ENCODE results near the gene CATSPERD.

CATSPERD gene

DNA sequence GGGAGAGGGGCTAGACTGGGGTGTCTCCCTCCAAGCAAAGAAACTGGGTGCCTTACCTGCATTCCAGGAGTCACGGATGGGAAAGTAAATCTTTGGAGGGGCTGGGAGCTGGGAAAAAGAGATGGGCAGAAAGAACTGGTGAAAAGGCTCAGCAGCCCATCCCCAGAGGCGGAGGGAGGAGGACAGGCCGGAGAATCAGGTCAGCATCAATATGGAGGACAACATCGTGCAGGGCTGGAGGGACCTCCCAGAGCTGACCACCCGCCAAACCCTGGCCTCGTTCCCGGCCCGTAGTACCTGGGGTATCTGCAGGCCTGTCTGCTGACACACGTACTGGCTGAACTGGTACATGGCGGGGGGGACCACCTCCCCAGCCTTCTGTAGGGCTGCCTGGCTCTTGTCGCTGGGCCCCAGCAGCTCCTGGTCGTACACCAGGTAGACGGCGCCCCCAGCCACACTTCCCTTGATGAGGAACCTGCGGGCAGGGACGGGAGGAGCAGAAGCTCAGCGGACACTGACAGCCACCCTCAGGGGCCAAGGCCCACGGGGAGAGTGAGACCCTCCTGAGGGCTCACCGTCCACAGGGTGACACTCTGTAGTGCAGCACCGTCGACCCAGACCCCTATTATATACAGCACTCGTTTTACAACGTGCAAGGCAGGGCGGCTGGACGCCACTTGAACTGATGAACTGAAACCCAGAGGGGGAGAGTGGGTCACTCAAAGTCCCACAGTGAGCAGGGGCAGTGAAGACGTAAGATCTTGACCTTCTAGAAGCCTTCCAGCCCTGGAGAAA, 41.0 kb upstream of the CATSPERD start:
- H3K27ac ChIP-seq (ENCODE audit: low read length): no peak overlapping the region

DNA sequence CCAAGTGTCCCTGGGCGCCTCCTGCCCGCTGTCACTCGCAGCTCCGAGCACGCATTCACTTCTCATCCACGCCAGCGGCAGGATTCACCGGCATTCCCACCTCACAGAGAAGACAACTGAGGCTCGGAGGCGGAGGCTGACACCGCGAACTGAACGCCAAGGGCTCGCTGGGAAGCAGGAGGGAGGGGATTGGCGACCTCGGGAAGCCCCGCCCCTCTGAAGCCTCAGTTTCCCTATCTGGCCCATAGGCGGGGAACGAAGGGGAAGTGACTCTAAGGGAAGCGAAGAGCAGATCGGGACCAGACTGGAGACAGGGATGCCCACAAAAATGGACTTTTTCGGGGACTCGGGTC, 40.4 kb upstream of the CATSPERD start:
- H3K36me3 ChIP-seq (ENCODE audit: control insufficient read depth, low read depth, low read length): no peaks in the 10 kb centered on the region
- peak overlapping the region; percentile 89 for H3K4me3 ChIP-seq (ENCODE audit: low read length)
- H3K9me3 ChIP-seq (ENCODE audit: control insufficient read depth, low read depth, low read length): no peaks in the 10 kb centered on the region
- no peak overlapping the region for H3K27ac ChIP-seq (ENCODE audit: low read length)
- H3K27me3 ChIP-seq (ENCODE audit: control insufficient read depth, insufficient read depth, low read length): no peaks in the 10 kb centered on the region
- H3K9ac ChIP-seq (ENCODE audit: low read length): peak overlapping the region; percentile 52
- H3K4me1 ChIP-seq (ENCODE audit: control insufficient read depth, low read depth, low read length): no peaks in the 10 kb centered on the region

More for the DNA sequence above, 41.0 kb upstream of the CATSPERD start:
- Histone ChIP-seq H3K9ac (ENCODE audit: low read length) (peak overlapping the region; percentile 52), H3K27me3 (ENCODE audit: control insufficient read depth, insufficient read depth, low read length) (no peaks in the 10 kb centered on the region), H3K36me3 (ENCODE audit: control insufficient read depth, low read depth, low read length) (no peaks in the 10 kb centered on the region), H3K9me3 (ENCODE audit: control insufficient read depth, low read depth, low read length) (no peaks in the 10 kb centered on the region), H3K4me1 (ENCODE audit: control insufficient read depth, low read depth, low read length) (no peaks in the 10 kb centered on the region), H3K4me3 (ENCODE audit: low read length) (peak overlapping the region; percentile 89)

DNA sequence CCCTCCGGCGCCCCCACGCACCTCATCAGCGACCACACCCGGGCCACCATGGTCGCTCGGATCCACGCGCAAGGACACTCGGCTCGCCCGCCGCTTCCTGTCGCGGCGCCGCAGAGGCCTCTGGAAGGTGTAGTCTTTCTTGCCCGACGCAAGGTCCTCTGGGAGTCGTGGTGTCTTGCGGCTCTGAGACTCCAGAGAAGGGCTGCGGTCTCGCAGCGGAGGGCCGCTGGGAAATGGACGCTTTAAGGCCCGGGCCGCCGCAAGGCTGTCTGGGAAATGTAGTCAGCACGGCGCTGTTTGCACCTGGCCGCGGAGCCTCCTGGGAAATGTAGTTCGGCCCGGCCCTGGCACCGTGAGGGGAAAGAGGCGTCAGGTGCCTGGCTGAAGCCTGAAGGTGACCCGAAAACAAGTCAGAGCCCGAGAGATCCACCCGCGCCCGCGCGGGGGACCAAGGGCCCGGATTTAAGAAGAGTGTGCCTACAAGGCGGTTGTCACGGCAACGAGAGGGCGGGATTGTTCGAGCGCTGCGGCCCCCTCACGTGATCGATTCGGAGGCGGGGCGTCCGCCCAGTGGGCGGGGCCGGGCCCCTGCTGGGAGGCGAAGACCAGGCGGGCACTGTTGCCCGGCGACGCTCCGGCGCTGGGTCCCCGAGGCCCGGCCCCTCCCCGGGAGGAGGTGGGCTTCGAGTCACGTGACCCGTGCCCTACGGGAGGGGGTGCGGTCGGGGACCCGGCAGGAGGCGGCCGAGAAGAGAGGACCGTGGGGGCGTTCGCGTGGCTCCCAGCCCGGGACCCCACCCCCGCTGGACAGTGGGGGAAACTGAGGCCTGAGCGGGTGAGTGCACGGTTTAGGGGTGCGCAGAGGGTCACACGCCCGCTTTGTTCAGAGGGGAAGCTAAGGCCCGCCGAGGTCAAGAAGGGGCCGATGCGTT, 39.7 kb upstream of the CATSPERD start, which contains the start of the genes HSD11B1L and MICOS13:
HSD11B1L (plus strand) TSS at position 591 of the 932 bp plus-strand sequence. CDS start 3,806 bp downstream, outside the sequence.
MICOS13 (minus strand) TSS at position 80 of the 932 bp plus-strand sequence; CDS start at position 50, 30 bp downstream.
- Histone ChIP-seq H3K27ac (ENCODE audit: low read length) (peak within 1 kb of the TSS; percentile 59), H3K4me3 (ENCODE audit: low read length) (peak within 1 kb of the TSS; percentile 89), H3K9ac (ENCODE audit: low read length) (peak within 1 kb of the TSS; percentile 52), H3K27me3 (ENCODE audit: control insufficient read depth, insufficient read depth, low read length) (no peaks in the 10 kb centered on the region), H3K9me3 (ENCODE audit: control insufficient read depth, low read depth, low read length) (no peaks in the 10 kb centered on the region), H3K36me3 (ENCODE audit: control insufficient read depth, low read depth, low read length) (no peaks in the 10 kb centered on the region), H3K4me1 (ENCODE audit: control insufficient read depth, low read depth, low read length) (no peaks in the 10 kb centered on the region)

DNA sequence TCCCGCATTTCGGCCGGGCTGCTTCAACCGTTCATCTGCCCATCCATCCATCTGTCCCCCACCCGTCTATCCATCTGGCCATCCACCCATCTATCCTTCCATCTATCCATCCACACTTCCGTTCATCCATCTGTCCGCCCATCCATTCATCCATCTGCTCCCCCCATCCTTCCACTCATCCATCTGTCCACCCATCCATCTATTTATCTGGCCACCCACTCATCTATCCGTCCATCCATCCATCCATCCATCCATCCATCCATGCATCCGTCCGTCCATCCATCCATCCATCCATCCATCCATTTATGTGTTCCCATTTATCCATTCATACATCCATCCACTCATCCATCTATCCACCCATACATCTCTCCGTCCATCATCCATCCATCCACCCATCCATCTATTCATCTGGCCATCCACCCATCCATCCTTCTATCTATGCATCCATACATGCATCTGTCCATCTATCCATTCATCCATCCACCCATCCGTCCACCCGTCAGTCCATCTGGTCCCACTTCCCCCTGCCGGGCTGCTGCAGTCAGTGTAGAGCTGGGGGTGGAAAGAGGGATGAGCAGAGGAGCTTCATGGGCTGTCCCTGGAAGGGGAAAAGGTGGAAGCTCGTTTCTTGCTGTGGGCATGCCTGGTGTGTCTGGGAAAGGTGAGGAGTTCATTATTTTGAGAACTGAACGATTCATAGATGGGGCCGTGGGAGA, 38.9 kb upstream of the CATSPERD start:
- no peaks in the 10 kb centered on the region for H3K4me1 ChIP-seq (ENCODE audit: control insufficient read depth, low read depth, low read length)

DNA sequence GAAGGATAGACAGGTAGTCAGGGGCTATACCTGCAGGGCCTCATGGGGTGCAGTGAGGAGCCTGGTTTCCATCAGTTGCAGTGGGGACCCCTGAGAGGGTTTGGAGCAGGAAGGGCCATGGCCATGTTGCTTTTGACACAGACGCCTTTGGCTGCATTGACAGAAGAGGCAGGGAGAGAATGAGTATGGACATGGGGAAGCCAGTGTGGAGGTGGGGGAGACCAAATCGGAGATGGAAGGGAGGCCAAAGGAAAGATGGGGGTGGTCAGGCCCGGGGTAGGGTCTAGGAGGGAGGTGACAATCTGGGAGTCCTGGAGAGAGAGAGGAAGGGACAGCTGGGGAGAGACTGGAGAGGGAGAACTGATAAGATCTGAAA, 38.3 kb upstream of the CATSPERD start:
- Histone ChIP-seq H3K27ac (ENCODE audit: low read length) (no peak overlapping the region), H3K9me3 (ENCODE audit: control insufficient read depth, low read depth, low read length) (no peaks in the 10 kb centered on the region), H3K36me3 (ENCODE audit: control insufficient read depth, low read depth, low read length) (no peaks in the 10 kb centered on the region), H3K4me3 (ENCODE audit: low read length) (no peak overlapping the region), H3K9ac (ENCODE audit: low read length) (no peak overlapping the region), H3K27me3 (ENCODE audit: control insufficient read depth, insufficient read depth, low read length) (no peaks in the 10 kb centered on the region), H3K4me1 (ENCODE audit: control insufficient read depth, low read depth, low read length) (no peaks in the 10 kb centered on the region)

More for the DNA sequence above, 38.9 kb upstream of the CATSPERD start:
- no peaks in the 10 kb centered on the region for H3K27me3 ChIP-seq (ENCODE audit: control insufficient read depth, insufficient read depth, low read length)
- H3K9ac ChIP-seq (ENCODE audit: low read length): peak overlapping the region; percentile 32
- no peaks in the 10 kb centered on the region for H3K36me3 ChIP-seq (ENCODE audit: control insufficient read depth, low read depth, low read length)
- H3K4me3 ChIP-seq (ENCODE audit: low read length): peak overlapping the region; percentile 89
- H3K9me3 ChIP-seq (ENCODE audit: control insufficient read depth, low read depth, low read length): no peaks in the 10 kb centered on the region
- no peak overlapping the region for H3K27ac ChIP-seq (ENCODE audit: low read length)

DNA sequence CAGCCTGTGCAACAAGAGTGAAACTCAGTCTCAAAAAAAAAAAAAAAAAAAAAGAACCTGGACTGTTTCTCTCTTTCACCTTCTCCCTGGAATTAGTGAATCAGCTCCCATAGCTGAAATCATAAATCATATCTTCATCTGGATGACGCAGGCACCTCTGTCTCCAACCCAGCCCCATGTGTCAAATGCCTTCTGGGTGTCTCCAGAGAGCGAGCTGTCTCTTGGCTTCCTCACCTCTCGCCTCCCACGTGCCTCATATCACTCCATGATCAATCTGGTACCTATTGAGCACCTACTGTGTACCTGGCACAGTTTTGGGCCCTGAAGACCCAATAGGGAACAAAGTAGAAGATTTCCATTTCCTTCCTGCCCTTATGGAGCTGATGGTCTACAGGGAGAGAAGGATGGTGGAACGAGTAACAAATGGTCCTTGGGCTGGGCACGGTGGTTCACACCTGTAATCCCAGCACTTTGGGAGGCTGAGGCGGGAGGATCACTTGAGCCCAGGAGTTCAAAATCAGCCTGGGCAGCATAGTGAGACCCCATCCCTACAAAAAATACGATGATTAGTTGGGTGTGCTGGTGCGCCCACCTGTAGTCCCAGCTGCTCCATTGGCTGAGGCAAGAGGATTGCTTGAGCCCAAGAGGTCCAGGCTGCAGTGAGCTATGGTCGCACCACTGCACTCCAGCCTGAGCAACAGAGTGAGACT, 37.1 kb upstream of the CATSPERD start:
- no peak overlapping the region for H3K4me3 ChIP-seq (ENCODE audit: low read length)
- no peak overlapping the region for H3K9ac ChIP-seq (ENCODE audit: low read length)
- no peaks in the 10 kb centered on the region for H3K9me3 ChIP-seq (ENCODE audit: control insufficient read depth, low read depth, low read length)
- H3K36me3 ChIP-seq (ENCODE audit: control insufficient read depth, low read depth, low read length): no peaks in the 10 kb centered on the region
- no peaks in the 10 kb centered on the region for H3K4me1 ChIP-seq (ENCODE audit: control insufficient read depth, low read depth, low read length)
- H3K27me3 ChIP-seq (ENCODE audit: control insufficient read depth, insufficient read depth, low read length): no peaks in the 10 kb centered on the region
- no peak overlapping the region for H3K27ac ChIP-seq (ENCODE audit: low read length)

DNA sequence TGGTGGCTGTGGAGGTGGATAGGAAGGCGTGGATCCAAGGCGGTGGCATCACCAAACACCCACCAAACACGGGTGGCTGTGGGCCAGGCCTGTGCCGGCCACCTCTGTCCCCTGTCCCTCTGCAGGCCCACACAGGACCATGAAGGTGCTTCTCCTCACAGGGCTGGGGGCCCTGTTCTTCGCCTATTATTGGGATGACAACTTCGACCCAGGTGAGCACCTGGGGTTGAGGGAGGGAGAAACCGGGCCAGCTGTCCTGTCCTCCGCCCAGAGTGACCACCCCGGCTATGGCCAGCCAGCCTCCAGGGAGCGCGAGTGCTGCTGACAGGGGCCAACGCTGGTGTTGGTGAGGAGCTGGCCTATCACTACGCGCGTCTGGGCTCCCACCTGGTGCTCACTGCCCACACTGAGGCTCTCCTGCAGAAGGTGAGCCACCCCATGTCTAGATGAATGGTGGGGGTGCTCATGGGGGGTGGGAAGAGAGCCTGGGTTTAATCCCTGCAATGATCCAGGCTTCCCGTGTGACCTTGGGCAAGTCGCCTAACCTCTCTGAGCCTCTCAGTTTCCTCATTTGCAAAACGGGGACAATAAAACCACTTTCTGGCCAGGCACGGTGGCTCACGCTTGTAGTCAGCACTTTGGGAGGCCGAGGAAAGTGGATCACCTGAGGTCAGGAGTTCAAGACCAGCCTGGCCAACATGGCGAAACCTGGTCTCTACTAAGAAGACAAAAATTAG, 35.6 kb upstream of the CATSPERD start:
- no peak overlapping the region for H3K4me3 ChIP-seq (ENCODE audit: low read length)
- no peak overlapping the region for H3K9ac ChIP-seq (ENCODE audit: low read length)
- no peaks in the 10 kb centered on the region for H3K36me3 ChIP-seq (ENCODE audit: control insufficient read depth, low read depth, low read length)
- H3K9me3 ChIP-seq (ENCODE audit: control insufficient read depth, low read depth, low read length): no peaks in the 10 kb centered on the region
- H3K4me1 ChIP-seq (ENCODE audit: control insufficient read depth, low read depth, low read length): no peaks in the 10 kb centered on the region
- H3K27ac ChIP-seq (ENCODE audit: low read length): no peak overlapping the region
- H3K27me3 ChIP-seq (ENCODE audit: control insufficient read depth, insufficient read depth, low read length): no peaks in the 10 kb centered on the region

DNA sequence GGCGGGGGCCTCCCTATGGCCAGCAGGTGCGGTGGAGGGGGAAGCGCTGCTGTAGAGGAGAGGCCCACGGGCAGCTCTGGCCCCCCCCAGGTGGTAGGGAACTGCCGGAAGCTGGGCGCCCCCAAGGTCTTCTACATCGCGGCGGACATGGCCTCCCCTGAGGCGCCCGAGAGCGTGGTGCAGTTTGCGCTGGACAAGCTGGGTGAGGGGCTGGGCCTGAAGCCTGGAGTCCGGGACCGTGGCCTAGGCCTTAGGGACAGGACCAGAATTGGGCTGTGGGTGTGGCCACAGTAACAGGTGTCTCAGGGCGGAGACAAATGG, 34.2 kb upstream of the CATSPERD start:
- Histone ChIP-seq H3K4me3 (ENCODE audit: low read length) (peak overlapping the region; percentile 53), H3K4me1 (ENCODE audit: control insufficient read depth, low read depth, low read length) (no peaks in the 10 kb centered on the region), H3K27me3 (ENCODE audit: control insufficient read depth, insufficient read depth, low read length) (no peaks in the 10 kb centered on the region), H3K9me3 (ENCODE audit: control insufficient read depth, low read depth, low read length) (no peaks in the 10 kb centered on the region), H3K9ac (ENCODE audit: low read length) (no peak overlapping the region), H3K27ac (ENCODE audit: low read length) (no peak overlapping the region), H3K36me3 (ENCODE audit: control insufficient read depth, low read depth, low read length) (no peaks in the 10 kb centered on the region)

DNA sequence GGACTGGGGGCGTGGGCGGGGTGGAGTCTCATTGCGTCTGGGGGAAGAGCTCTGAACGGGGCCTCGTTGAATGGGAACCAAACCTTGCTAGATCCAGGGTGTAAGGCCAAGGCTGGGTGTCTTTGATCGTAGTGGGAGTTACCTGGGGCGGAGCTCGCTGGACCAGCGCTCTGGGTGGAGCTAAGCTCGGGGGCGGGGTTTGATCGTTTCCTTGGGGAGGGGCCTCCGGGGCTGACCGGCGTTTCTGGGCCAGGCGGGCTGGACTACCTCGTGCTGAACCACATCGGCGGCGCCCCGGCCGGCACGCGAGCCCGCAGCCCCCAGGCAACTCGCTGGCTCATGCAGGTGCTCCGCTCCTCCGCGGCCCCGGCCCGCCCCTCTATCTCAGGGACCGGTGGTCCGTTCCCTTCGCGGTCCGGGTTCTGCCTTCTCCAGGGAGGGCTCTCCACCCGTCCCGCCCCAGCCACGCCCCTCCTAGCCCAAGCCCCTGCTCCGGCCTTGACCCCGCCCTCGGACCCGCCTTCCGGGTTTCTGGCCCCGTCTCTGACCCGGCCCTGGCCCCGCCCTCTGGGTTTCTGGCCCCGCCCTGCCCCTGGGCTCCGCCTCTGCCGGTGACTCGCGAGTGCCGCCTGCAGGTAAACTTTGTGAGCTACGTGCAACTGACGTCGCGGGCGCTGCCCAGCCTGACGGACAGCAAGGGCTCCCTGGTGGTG, 33.6 kb upstream of the CATSPERD start:
- Histone ChIP-seq H3K9me3 (ENCODE audit: control insufficient read depth, low read depth, low read length) (no peaks in the 10 kb centered on the region), H3K9ac (ENCODE audit: low read length) (no peak overlapping the region), H3K4me1 (ENCODE audit: control insufficient read depth, low read depth, low read length) (no peaks in the 10 kb centered on the region), H3K4me3 (ENCODE audit: low read length) (peak overlapping the region; percentile 53), H3K27ac (ENCODE audit: low read length) (no peak overlapping the region), H3K36me3 (ENCODE audit: control insufficient read depth, low read depth, low read length) (peaks cover 3% of the 10 kb centered on the region), H3K27me3 (ENCODE audit: control insufficient read depth, insufficient read depth, low read length) (no peaks in the 10 kb centered on the region)
